ENCODE results near the gene SAMHD1. TPM values are rescaled to one million over a fixed set of nuclear protein-coding genes. Genes with fewer than 3 reads are reported as not detected.
"Not testable (repeated sequence)": the region's sequence is repeated elsewhere in the genome, so short reads cannot be mapped to it uniquely, and the experiment has no call there.

SAMHD1 gene
- total and polyA plus RNA-seq, 2 donors (not counting 3 experiments of a cell fraction or from before 2014, with no cell fraction given), result 13.7 to 27.5 TPM

DNA sequence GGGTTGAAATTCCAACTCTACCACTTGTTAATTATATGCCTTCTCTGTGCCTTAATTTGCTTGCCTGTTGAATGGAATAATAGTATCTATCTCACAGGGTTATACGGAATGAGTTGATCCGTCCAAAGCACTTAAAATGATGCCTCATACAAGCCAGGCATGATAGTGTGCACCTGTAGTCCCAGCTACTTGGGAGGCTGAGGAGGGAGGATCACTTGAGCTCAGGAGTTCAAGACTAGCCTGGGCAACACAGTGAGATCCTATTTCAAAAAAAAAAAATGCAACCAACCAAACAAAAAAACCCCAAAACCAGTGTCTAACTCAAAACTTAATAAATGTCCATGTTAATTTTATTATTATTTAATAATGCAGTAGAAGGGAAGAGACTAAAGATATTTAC is 35.3 kb downstream of the SAMHD1 start:
- no peak overlapping the region for H3K9ac ChIP-seq (replicated peaks; ENCODE audit: extremely low read depth, insufficient read depth, low read length)
- H3K36me3 ChIP-seq (ENCODE audit: control insufficient read depth in 2 of 2, extremely low read depth in 1 of 2, insufficient read depth in 2 of 2, low read length in 2 of 2), result no peaks in the 10 kb centered on the region
- no peaks in the 10 kb centered on the region for H3K79me2 ChIP-seq (ENCODE audit: control insufficient read depth, insufficient read depth, low read length)
- H3K27me3 ChIP-seq (ENCODE audit: control insufficient read depth in 2 of 2, insufficient read depth in 2 of 2, low read length in 2 of 2), result no peaks in the 10 kb centered on the region
- FAIRE-seq, result no peak
- H2AFZ ChIP-seq (ENCODE audit: low read depth, low read length), result no peak overlapping the region
- ChIA-PET POLR2A (no interaction called here), CTCF (no interaction called here)
- H3K27ac ChIP-seq (ENCODE audit: insufficient read depth, low read depth, low read length), result no peak overlapping the region
- H3K4me2 ChIP-seq (ENCODE audit: insufficient read depth, low read length), result no peak overlapping the region
- H3K4me3 ChIP-seq (replicated peaks in 1 of 3; ENCODE audit: insufficient read depth in 1 of 3, low read depth in 1 of 3, low read length in 3 of 3), result no peak overlapping the region
- dilution Hi-C loops (cut with MboI; ENCODE audit: extremely low pct_ligation_motif_present, low sequenced_read_pairs) (no loop called here), intact Hi-C loops (cut with micrococcal nuclease) (no loop called here)
- no peaks in the 10 kb centered on the region for H3K9me1 ChIP-seq (replicated peaks; ENCODE audit: control insufficient read depth, extremely low read depth, insufficient read depth, low read length)
- DNase-seq (ENCODE audit: low read depth, low spot score), result no peak
- H4K20me1 ChIP-seq (replicated peaks; ENCODE audit: control insufficient read depth, extremely low read depth, insufficient read depth, low read length), result no peaks in the 10 kb centered on the region
- TF ChIP-seq MYC (IDR thresholded peaks at IDR 0.05; ENCODE audit: low read depth, low read length), result no peak
- TF ChIP-seq, protein P1, sequence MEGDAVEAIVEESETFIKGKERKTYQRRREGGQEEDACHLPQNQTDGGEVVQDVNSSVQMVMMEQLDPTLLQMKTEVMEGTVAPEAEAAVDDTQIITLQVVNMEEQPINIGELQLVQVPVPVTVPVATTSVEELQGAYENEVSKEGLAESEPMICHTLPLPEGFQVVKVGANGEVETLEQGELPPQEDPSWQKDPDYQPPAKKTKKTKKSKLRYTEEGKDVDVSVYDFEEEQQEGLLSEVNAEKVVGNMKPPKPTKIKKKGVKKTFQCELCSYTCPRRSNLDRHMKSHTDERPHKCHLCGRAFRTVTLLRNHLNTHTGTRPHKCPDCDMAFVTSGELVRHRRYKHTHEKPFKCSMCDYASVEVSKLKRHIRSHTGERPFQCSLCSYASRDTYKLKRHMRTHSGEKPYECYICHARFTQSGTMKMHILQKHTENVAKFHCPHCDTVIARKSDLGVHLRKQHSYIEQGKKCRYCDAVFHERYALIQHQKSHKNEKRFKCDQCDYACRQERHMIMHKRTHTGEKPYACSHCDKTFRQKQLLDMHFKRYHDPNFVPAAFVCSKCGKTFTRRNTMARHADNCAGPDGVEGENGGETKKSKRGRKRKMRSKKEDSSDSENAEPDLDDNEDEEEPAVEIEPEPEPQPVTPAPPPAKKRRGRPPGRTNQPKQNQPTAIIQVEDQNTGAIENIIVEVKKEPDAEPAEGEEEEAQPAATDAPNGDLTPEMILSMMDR (IDR thresholded peaks at IDR 0.05; ENCODE audit: extremely low read depth in 1 of 2, insufficient read depth in 1 of 2, low read depth in 1 of 2, low read length in 2 of 2), result no peak
- no peak for TF ChIP-seq POLR2A (IDR thresholded peaks at IDR 0.05; ENCODE audit: low read depth, low read length)
- no peak for TF ChIP-seq FOS (IDR thresholded peaks at IDR 0.05; ENCODE audit: borderline replicate concordance, insufficient read depth, low read length)
- no peak for TF ChIP-seq GATA2 (IDR thresholded peaks at IDR 0.05; ENCODE audit: insufficient read depth, insufficient read length, low read depth, low read length)
- TF ChIP-seq MAX (IDR thresholded peaks at IDR 0.05; ENCODE audit: insufficient read depth, insufficient read length), result no peak
- BruUV-seq (replicated peaks), result no TSS peak
- no peaks in the 10 kb centered on the region for H3K9me3 ChIP-seq (replicated peaks; ENCODE audit: control insufficient read depth, insufficient read depth, low read length)
- no peaks in the 10 kb centered on the region for H3K4me1 ChIP-seq (ENCODE audit: control insufficient read depth, extremely low read depth, insufficient read depth, low read length)

- POLR2A ChIA-PET, result no interaction called here
- CTCF ChIA-PET, result interaction anchor here (1.6 kb wide), 2 partner anchors 11 kb away, joined by 5 to 6 read pairs; no protein-coding TSS in a partner anchor
- Histone ChIP-seq H3K4me3 (replicated peaks in 1 of 3; ENCODE audit: insufficient read depth in 1 of 3, low read depth in 1 of 3, low read length in 3 of 3) (no peak overlapping the region), H3K27me3 (ENCODE audit: control insufficient read depth in 2 of 2, insufficient read depth in 2 of 2, low read length in 2 of 2) (no peaks in the 10 kb centered on the region), H3K79me2 (ENCODE audit: control insufficient read depth, insufficient read depth, low read length) (no peaks in the 10 kb centered on the region), H3K27ac (ENCODE audit: insufficient read depth, low read depth, low read length) (no peak overlapping the region), H3K9ac (replicated peaks; ENCODE audit: extremely low read depth, insufficient read depth, low read length) (no peak overlapping the region), H3K4me1 (ENCODE audit: control insufficient read depth, extremely low read depth, insufficient read depth, low read length) (no peaks in the 10 kb centered on the region), H3K4me2 (ENCODE audit: insufficient read depth, low read length) (no peak overlapping the region), H4K20me1 (replicated peaks; ENCODE audit: control insufficient read depth, extremely low read depth, insufficient read depth, low read length) (no peaks in the 10 kb centered on the region), H3K9me3 (replicated peaks; ENCODE audit: control insufficient read depth, insufficient read depth, low read length) (no peaks in the 10 kb centered on the region), H3K9me1 (replicated peaks; ENCODE audit: control insufficient read depth, extremely low read depth, insufficient read depth, low read length) (no peaks in the 10 kb centered on the region), H3K36me3 (ENCODE audit: control insufficient read depth in 2 of 2, extremely low read depth in 1 of 2, insufficient read depth in 2 of 2, low read length in 2 of 2) (no peaks in the 10 kb centered on the region), H2AFZ (ENCODE audit: low read depth, low read length) (no peak overlapping the region)
- no peak for TF ChIP-seq FOS (IDR thresholded peaks at IDR 0.05; ENCODE audit: borderline replicate concordance, insufficient read depth, low read length)
- intact Hi-C loops (cut with micrococcal nuclease) (no loop called here), dilution Hi-C loops (cut with MboI; ENCODE audit: extremely low pct_ligation_motif_present, low sequenced_read_pairs) (no loop called here)
- BruUV-seq (replicated peaks), result no TSS peak
- DNase-seq (ENCODE audit: low read depth, low spot score) (no peak), FAIRE-seq (peak; percentile 31)
Observed at GRCh38 chr20:36908603-36909002, 42.9 kb downstream of the SAMHD1 start.

DNA sequence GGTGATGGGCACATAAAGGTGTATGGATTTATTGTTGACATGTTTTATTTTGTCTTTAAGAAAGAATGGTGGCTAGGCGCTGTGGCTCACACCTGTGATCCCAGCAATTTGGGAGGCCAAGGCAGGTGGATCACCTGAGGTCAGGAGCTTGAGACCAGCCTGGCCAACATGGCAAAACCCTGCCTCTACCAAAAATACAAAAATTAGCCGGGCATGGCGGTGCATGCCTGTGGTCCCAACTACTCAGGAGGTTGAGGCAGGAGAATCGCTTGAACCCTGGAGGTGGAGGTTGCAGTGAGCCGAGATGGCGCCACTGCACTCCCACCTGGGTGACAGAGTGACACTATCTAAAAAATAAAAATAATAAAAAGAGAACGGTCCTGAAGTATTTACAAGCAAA is 45.4 kb downstream of the SAMHD1 start:
- H3K9me1 ChIP-seq (replicated peaks; ENCODE audit: control insufficient read depth, extremely low read depth, insufficient read depth, low read length); dilution Hi-C loops (cut with MboI; ENCODE audit: extremely low pct_ligation_motif_present, low sequenced_read_pairs); POLR2A ChIA-PET; H3K9ac ChIP-seq (replicated peaks; ENCODE audit: extremely low read depth, insufficient read depth, low read length); H4K20me1 ChIP-seq (replicated peaks; ENCODE audit: control insufficient read depth, extremely low read depth, insufficient read depth, low read length); H3K27ac ChIP-seq (ENCODE audit: insufficient read depth, low read depth, low read length); DNase-seq (ENCODE audit: low read depth, low spot score); H3K9me3 ChIP-seq (replicated peaks; ENCODE audit: control insufficient read depth, insufficient read depth, low read length); intact Hi-C loops (cut with micrococcal nuclease); H3K4me1 ChIP-seq (ENCODE audit: control insufficient read depth, extremely low read depth, insufficient read depth, low read length); H3K27me3 ChIP-seq (ENCODE audit: control insufficient read depth in 2 of 2, insufficient read depth in 2 of 2, low read length in 2 of 2); H2AFZ ChIP-seq (ENCODE audit: low read depth, low read length); H3K4me3 ChIP-seq (replicated peaks in 1 of 3; ENCODE audit: insufficient read depth in 1 of 3, low read depth in 1 of 3, low read length in 3 of 3); H3K79me2 ChIP-seq (ENCODE audit: control insufficient read depth, insufficient read depth, low read length); H3K4me2 ChIP-seq (ENCODE audit: insufficient read depth, low read length); FAIRE-seq; BruUV-seq (replicated peaks); H3K36me3 ChIP-seq (ENCODE audit: control insufficient read depth in 2 of 2, extremely low read depth in 1 of 2, insufficient read depth in 2 of 2, low read length in 2 of 2): not testable (repeated sequence)
- CTCF ChIA-PET, result interaction anchor here (0.7 to 0.8 kb wide), 3 partner anchors 14 to 635 kb away, joined by 3 to 4 read pairs (median 3); no protein-coding TSS in a partner anchor
